Measurements from ENCODE around the gene PLGRKT.
"Not testable (repeated sequence)": the region's sequence is repeated elsewhere in the genome, so short reads cannot be mapped to it uniquely, and the experiment has no call there.

The PLGRKT gene

DNA sequence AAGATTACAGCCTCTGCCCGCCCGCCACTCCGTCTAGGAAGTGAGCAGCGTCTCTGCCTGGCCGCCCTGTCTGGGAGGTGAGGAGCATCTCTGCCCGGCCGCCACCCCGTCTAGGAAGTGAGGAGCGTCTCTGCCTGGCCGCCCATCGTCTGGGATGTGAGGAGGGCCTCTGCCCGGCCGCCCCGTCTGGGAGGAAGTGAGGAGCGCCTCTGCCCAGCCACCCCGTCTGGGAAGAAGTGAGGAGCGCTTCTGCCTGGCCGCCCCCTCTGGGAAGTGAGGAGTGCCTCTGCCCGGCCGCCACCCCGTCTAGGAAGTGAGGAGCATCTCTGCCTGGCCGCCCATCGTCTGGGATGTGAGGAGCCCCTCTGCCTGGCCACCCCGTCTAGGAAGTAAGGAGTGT, 4.8 kb downstream of the PLGRKT start:
- not testable (repeated sequence) for DNase-seq (ENCODE audit: low read depth, low spot score)

DNA sequence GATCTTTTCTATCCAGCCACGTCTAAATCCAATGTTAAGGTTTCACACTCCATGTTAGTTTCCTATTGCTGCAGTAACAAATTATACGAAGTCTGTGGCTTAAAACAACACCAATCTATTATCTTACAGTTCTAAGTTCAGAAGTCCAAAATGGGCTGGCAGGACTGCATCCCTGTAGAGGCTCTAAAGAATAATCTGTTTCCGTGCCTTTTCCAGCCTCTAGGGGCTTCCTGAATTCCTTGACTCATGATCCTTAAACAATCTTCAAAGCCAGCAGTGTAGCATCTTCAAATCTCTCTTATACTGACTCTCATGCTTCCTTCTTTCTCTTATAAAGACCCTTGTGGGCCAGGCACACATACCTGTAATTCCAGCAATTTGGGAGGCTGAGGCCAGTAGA, 6.8 kb downstream of the PLGRKT start:
- DNase-seq (ENCODE audit: low read depth, low spot score) = no peak

DNA sequence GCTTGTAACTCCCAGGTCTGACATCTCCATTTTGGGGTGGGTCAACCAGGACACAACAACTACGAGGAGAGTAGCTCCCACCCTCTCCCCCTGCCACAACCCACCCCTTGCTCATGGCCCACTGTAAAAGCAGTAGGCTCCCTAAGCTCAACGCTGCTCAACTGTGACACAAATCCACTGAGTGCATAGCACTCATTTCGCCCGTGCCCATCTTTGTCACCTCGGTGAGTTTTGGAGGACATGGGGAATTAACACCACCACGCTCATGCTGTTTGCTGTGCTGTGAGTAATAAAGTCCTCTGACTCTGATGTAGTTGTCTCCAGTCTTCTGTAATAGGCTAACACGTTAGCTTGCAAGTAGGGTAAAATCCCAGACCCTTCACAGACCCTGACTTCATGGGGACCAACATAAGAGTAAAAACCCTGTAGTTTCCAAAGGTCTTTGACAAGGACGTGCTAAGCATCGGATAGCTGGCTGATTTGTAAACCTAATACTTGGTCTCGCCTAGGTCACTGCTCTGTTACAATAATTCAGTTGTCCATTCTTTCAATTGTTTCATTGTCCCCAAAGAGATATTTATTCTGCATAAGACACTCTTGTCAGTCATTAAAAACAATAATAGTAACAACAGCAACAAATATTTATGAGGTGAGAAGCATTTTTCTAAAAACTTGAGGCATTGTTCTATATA, 7.7 kb downstream of the PLGRKT start:
- DNase-seq (ENCODE audit: low read depth, low spot score) = no peak

DNA sequence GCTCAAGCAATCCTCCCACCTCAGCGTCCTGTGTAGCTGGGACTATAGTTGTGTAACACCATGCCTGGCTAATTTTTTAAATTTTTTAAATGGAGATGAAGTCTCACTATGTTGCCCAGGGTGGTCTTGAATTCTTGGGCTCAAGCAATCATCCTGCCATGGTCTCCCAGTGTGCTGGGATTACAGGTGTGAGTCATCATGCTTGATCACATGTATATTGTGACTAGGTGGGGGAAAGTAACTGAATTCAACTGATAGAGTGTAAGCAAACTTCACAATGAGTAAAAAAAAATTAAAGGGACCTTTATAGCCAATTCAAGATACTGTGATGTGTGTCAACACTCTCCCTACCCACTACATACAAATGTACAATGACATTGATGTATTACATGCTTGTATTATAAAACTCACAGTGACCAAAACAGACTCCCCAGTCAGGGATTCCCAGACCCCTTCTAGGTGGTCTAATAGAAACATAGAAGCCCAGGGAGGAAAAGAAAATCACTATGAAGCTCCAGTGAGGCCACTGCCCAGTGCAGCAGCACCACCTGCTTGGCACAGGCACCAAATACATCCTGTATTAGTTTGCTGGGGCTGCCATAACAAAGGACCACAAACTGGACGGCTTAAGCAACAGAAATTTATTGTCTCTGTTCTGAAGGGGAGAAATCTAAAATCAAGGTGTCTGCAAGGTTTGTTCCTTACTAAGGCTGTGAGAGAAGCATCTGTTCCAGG, 8.8 kb downstream of the PLGRKT start:
- DNase-seq (ENCODE audit: low read depth, low spot score) = no peak

DNA sequence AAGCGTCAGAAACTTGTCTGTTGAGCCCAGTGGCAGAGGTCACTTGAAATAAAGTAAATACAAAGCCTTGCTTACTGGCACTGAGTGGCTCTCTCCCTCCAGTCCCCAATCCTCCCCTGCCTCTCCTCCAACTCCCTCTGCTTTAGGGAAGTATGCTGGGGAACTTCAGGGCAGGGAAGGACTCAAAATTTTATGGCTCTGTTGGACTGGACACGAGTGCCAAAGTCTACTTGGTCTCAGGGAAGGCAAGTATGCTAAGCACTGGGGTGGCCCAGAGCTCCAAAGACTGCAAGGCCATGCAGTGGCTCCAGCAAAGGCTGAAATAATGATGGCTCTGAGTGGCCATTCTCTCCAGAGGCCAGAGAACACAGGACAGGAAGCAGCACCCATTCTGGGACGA, 9.6 kb downstream of the PLGRKT start:
- no peak for DNase-seq (ENCODE audit: low read depth, low spot score)

DNA sequence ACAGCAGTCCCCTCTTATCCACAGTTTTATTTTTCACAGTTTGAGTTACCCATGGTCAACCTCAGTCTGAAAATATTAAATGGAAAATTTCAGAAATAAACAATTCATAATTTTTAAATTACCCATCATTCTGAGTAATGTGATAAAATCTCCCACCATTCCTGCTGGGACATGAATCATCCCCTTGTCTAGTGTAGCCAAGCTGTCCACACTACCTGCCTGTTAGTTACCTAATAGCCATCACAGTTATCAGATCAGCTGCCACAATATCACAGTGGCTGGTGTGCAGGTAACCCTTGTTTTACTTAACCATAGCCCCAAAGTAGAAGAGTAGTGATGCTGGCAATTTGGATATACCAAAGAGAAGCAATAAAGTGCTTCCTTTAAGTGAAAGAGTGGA, 10.7 kb downstream of the PLGRKT start:
- no peak for DNase-seq (ENCODE audit: low read depth, low spot score)

DNA sequence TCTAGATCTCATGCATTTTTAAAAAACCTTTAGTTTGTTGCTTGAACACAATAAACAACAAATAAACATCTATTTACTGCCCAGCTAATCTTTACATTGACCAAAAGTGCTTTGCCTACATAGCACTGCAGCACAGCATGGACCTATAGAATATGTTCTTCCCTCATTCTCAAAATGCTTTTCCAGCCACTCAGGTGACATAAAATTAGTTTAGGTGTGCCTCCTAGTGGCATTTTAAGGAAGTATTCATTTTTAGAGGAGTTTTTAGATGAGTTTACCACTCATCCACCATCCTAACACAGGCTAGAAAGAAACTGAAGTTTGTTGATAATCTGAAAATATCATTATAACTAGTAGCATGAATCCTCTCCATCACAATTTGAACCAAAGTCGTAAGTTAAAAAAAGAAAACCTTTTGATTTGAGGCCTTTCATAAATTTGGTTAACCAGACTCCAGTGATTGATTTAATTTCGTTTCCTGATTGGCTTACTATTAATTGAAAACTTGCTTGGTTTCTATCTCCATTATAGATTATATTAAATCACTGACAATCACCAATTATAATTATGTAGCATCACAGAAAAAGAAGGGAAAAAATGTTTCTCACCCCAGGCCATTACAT, 12.6 kb downstream of the PLGRKT start:
- DNase-seq (ENCODE audit: low read depth, low spot score) = no peak

DNA sequence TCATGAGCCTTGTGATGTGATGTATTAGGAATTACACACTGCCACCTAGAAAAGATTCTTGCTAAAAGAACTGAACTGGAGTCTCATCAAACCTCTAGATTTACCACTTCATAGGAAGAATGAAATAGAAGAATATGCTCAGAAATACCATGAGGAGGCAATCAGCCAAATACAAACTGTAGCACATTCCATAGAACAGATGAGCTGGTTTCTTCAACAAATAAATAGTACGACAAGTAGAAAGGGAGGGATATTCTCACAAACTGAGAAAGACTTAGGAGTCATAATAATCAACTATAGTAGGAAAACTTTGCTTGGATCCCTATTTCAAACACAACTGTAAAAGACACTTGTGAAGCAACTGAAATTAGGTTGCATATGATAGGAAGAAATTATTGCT, 15.4 kb downstream of the PLGRKT start:
- DNase-seq (ENCODE audit: low read depth, low spot score) = no peak

DNA sequence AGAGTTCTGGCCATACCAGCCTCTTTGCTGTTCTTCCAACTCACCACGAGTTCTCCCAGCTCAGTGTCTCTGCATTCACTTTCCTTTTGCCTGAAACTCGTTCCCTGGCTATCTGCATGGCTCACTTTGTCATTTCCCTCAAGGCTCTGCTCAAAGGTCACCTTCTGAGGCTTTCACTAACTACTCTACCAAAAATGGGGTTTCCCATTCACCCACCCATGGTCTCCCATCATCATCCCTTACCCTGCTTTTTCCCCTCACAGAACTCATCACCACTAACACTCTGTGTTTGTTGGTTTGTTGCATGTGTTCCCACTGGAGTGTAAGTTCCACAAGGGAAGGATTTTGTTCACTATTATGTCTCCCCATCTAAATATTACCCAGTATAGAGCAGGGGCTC, 16.6 kb downstream of the PLGRKT start:
- DNase-seq (ENCODE audit: low read depth, low spot score) = no peak

DNA sequence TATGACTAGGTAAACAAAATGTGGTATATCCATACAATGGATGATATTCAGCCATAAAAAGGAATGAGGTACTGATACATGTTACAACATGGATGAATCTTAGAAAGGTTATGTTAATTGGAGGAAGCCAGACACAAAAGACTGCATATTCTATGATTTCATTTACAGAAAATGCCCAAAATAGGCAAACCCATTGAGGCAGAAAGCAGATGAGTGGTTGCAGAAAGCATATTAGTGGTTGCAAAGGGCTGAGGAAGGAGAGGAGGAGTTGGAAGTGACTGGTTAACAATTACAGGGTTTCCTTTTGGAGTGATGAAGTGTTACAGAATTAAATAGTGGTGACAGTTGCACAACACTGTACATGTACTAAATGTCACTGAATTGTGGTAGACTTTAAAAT, 17.7 kb downstream of the PLGRKT start:
- no peak for DNase-seq (ENCODE audit: low read depth, low spot score)

DNA sequence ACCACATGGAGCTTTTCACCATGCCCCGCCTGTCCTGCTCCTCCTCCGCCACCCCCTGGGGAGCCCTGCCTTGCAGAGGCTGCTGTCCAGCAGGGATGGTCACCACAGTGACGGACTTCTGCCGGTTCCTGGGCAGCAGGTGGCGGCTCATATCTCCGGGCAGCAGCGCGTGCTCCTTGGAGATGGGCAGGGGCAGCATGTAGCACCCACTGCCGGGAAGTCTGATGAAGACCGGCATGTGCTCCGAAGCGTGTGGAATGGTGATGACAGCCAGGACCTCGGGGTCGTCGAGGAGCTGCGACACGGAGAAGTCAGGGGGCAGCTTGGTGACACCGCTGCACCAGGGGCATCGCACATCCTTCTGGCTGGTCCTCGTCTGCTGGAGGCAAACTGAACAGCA, 19.2 kb downstream of the PLGRKT start:
- no peak for DNase-seq (ENCODE audit: low read depth, low spot score)

DNA sequence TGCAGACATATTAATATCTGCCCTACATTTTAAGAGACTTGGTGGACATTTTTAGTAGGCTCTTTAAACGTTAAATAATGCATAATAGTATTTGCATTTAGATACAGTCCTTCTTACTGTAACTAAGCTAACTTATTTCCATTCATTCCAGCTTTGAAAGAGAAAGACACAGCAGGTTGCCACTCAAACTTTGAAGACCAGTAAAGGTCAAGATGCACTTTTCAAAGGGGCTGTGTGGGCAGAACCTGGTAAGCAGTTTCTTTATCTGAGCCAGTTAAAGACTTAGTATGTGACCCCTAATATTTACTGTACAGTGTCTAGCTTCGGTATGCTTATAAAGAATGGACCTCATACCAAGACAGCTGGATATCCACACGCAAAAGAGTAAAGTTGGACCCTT, 20.8 kb downstream of the PLGRKT start:
- DNase-seq (ENCODE audit: low read depth, low spot score) = no peak

DNA sequence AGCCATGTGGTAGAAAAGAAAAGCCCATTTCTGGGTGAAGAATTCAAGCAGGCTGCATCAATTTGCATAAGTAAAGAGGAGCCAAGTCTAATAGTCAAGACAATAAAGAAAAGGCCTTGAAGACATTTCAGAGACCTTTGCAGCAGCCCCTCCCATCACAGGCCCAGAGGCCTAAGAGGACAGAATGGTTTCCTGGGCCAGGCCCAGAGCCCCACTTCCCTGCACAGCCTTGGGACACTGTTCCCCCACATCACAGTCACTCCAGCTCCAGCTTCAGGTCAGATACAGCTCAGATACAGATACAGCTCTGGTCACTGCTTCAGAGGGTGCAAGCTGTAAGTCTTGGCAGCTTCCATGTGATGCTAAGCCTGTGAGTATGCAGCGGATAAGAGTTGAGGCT, 29.1 kb downstream of the PLGRKT start:
- DNase-seq (ENCODE audit: low read depth, low spot score) = no peak

DNA sequence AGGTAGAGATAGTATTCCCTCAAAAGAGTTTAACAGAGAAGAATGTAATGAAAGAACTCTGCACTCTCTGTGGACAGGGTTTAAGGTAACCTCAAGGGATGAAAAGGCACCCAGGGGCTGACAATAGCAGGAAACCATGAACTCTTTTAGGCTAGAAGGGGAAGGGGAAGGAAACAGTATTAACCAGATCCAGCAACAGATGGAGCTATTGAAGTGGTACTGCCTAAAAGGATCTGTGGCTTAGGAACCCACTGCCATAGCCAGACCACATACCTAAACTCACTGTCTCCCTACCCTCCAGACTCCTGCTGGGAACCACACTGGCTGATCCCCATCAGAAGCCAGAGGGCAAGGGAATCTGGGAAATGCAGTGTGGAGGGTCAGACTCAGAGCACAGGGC, 35.5 kb downstream of the PLGRKT start:
- DNase-seq (ENCODE audit: low read depth, low spot score) = no peak

DNA sequence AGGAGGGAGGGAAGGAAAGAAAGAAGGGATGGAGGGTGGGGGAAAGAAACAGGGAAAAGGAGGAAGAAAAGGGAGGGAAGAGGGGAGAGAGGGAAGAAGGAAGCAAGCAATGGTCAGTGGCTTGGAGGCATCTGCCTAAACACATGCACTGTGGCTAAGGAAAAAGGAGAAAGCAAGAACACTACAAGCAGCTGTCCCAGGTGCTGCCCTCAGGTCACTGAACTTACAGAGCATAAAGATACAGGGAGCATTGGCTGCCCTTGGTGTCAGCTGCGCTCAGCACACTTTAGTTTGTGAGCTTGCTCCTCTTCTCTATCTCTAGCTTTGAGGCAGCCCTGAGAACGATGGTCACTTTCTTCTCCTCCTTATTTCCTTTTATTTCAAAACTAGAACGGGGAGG, 40.2 kb downstream of the PLGRKT start:
- DNase-seq (ENCODE audit: low read depth, low spot score) = not testable (repeated sequence)

DNA sequence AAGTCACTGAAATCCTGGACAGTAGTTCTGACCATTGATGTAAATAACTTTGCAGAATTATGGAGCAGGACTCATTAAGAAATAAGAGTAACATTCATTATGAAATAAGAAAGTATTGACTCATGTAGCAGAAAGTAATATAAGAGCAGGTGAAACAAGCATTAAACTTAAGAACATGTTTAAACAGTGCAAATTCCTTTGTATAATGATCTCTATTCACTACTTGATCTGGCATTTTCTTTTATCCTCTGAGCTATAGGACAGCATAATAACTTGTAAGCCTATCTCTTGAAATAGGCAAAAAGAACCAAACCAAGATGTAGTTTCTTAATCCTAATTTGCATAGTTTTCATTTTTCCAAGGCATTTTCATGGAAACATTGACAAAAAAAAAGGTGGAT, 42.3 kb downstream of the PLGRKT start:
- no peak for DNase-seq (ENCODE audit: low read depth, low spot score)

DNA sequence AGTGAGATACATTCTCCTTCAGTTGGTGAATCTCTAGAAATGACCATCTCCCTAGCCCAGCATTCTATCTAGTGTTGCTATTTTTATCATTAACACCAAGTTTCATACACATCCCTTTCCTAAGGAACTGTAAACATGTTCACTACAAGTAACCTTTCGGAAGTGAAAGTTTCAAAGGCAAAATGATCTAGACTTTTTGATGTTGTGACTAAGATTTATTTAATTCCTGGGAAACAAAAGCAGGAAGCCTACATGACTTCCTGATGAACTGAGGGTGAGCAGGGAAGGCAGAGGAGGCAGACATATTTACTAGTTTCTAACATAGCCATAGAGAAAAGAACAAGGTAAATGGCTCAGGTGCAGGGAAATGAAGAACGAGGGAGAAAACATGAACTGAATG, 43.7 kb downstream of the PLGRKT start:
- not testable (repeated sequence) for DNase-seq (ENCODE audit: low read depth, low spot score)

DNA sequence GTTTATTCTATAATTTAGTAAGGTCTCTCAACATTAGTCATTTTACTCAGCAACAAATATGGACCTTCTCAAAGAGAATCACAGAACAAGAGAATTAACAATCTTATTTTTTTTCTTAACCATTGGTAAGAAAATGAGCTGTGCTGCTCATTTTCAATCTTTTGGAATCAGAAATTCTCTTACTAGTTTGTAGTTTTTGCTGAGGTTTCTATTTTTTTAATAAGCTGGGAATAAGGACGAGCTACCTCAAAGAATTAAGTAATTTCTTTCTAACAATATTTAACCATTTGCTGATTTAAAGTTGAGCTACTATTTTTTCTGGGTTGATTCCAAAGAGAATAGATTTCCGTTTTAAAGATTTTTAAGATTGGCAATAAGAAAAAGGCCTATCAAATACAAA, 44.2 kb downstream of the PLGRKT start:
- DNase-seq (ENCODE audit: low read depth, low spot score) = no peak

DNA sequence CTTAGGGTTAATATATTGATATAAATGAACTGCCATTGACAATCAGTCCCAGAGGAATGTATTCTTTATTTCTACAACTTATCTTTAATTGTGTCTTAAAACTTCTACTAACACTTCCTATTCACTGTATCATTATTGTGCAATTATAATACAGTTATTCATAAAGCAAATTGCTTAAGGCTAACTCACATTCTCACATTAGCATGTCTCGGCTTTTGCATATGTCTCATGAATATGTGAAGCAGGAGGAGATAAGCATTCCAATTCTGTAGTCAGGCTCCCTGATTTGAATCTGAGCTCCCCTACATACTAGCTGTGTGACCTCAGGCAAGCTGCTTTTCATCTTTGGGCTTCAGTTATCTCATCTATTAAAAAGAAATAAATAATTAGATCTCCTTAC, 45.4 kb downstream of the PLGRKT start:
- DNase-seq (ENCODE audit: low read depth, low spot score) = no peak

DNA sequence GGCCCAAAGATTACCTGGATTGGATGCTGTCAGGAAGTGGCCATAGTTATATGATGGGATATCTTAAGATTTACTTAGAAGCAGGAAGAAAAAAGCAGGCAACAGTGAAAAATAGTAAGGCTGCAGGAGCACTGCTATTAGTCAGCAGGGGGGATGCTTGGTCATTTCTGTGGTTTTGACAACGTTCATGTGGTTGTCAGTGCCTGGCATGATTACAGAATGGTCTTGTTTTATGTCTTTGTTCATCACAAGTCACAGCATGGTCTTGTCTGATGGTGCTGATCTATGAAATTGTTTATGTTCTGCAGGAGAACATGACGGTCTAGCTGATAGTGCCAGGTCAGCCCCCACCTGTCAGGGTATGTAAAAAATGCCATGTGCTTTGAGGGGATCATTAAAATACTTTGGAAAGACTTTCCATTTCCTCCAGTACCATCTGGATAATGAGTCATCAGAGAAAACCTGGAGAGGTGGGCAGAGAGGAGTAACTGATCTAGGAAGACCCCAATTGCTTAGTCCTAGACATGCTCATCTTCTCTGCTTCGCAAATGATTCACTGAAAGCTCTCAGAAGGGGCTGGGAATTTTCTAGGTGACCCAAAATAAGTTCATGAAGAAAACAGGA, 48.5 kb downstream of the PLGRKT start:
- DNase-seq (ENCODE audit: low read depth, low spot score) = no peak

DNA sequence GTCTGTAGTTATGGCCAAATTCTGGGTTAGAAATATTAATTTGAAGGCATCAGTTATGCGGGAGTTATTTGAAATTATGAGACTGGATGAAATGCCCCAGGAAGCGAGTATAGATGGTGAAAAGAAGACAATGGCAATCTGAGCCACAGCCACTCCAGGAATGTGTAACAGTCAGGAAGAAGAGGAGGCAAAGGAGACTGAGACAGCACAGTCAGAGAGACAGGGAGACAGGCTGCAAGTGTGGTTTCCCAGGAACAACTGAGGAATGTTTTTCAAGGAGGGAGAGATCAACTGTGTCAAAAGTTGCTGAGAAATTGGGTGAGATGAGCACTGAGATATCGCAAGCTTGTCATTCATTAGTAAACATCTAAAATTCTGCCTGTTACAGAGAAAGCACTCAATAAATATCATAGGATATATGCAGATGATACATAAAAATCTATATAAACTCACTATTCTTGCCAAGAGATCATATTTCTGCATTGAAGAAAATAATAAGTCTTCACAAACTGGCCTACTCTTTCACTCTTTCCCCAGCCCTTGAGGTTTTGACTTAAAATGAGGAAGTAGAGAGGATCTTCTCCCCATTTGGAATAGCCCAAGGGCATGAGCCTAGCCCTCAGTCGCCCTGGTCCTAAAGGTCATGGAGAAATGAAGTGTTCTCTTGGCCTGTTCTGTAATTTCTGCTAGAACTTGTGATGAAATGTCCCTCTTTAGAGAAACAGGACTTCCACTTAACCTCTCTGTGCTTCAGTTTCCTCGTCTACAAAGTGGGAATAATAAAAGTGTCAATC, 49.5 kb downstream of the PLGRKT start:
- DNase-seq (ENCODE audit: low read depth, low spot score) = no peak

DNA sequence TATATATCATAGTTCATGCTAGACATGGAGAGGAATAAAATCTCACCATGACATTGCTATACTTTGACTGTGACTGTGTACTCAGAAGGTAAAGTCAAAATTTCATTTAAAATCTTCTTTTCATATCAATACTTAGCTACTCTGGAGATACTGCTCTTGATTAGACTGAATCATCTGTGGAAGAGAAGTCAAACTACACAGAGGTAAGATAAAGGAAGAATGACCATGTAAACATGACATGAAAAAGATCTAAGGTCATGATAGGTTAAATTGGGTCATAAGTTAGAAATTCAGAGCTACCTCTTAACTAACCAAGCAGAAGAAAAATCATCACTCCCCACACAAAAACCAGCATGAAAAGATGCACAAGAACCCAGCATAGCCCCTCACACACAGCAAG, 53.3 kb downstream of the PLGRKT start:
- DNase-seq (ENCODE audit: low read depth, low spot score) = no peak
